GM12874 (cell line): ENCODE data around the gene NUBP2.

Experiments used
- TF ChIP-seq, protein P1 (sequence below): IDR thresholded peaks from 2 replicates; pipeline ENCODE4 v1.5.1; 2011; ENCODE audit warnings: low read depth, mild to moderate bottlenecking, control low read depth, low read length, moderate library complexity; ENCODE audit not compliant: insufficient read depth

Gene NUBP2

DNA sequence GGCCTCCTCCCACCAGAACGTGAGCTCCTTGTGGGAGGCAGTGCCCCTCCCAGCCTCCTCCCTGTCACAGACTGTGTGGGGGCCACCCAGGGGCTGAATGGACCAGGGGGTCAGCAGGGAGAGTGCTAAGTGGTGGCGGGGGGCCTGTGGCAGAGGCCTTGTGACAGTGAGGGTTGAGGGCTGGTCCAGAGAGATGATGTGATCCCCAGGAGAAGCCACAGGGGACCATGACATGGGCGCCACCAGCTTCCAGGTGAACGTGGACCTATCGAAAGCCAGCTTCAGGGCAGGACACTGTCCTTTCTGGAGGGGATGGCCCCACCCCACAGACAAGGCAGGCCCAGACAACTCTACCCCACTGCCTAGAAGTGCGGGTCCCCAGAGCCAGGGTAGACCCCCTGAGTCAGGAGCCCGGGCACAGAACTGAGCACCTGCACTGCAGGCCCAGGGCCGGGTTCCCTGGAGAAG, 3.5 kb upstream of the NUBP2 start:
- TF ChIP-seq, protein P1, sequence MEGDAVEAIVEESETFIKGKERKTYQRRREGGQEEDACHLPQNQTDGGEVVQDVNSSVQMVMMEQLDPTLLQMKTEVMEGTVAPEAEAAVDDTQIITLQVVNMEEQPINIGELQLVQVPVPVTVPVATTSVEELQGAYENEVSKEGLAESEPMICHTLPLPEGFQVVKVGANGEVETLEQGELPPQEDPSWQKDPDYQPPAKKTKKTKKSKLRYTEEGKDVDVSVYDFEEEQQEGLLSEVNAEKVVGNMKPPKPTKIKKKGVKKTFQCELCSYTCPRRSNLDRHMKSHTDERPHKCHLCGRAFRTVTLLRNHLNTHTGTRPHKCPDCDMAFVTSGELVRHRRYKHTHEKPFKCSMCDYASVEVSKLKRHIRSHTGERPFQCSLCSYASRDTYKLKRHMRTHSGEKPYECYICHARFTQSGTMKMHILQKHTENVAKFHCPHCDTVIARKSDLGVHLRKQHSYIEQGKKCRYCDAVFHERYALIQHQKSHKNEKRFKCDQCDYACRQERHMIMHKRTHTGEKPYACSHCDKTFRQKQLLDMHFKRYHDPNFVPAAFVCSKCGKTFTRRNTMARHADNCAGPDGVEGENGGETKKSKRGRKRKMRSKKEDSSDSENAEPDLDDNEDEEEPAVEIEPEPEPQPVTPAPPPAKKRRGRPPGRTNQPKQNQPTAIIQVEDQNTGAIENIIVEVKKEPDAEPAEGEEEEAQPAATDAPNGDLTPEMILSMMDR: no peak

DNA sequence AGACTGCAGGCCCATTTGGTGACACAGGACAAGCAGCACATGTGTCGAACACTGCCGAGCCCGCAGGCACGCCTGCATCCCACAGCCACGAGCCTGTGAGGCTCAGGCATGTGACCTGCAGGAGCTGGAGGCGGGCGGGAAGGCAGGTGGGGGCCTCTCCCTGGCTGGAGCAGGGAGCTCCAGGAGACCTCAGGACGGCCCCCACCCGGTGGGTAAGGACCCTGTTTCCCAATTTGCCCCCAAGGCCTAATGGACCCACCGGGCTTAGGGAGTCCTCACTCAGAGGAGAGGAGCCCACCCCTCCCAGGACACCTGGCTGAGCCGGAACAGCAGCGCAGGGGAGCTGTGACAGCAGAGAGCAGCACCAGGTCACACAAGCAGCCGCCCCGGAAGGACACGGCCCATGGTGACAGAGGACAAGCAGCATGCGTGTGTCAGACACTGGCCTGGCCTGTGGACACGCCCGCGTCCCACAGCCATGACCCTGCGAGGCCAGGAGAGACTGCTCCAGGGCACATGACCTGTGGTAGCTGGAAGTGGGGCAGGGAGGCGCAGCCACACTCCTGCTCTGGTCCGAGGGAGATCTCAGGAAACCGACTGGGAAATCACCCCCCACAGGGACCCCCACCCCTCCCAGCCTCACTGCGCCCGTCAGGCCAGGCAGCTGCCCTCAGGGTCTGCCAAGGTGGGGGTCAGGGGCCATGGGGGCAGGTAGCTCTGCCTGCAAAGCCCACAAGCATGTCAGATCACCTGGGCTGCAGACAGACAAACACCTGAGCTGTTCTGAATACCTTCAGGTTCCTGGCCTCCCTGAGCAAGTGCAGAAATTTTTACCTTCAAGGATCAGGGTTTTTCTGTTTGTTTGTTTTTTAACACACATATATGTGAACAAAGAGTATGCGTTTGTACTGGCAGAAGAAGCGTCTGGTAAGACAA, 2.8 kb upstream of the NUBP2 start:
- TF ChIP-seq, protein P1: no peak

DNA sequence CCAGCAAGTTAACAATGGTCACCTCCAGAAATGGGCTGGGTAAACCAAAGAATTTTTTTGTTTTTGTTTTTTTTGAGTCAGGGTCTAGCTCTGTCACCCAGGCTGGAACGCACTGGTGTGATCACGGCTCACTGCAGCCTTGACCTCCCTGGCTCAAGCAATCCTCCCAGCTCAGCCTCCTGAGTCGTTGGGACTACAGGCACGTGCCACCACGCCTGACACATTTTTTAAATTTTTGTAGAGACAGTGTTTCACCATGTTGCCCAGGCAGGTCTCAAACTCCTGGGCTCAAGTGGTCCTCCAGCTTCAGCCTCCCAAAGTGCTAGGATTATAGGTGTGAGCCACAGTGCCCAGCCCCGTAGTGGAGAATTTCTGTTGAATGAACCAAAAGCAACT, 2.1 kb upstream of the NUBP2 start:
- TF ChIP-seq, protein P1: no peak

DNA sequence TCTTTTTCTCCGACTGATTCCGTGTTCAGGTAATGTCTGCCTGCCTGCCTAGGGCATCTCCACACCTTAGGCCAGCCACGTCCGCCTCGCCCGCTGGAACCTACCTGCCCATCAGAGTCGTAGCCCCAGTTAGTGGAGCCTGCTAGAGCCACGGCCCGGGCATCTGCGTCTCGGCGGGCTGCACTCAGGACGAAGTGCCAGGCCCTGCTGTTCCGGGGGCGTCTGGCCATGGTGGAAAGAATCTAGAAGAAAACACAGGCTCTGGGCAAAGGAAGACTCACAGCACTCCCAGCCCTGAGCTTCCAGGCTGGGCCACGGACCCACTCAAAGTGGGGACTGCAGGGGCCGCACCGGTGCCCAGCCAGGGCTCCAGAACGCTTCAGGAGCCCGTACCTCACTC, 1.5 kb upstream of the NUBP2 start:
- TF ChIP-seq, protein P1: no peak

DNA sequence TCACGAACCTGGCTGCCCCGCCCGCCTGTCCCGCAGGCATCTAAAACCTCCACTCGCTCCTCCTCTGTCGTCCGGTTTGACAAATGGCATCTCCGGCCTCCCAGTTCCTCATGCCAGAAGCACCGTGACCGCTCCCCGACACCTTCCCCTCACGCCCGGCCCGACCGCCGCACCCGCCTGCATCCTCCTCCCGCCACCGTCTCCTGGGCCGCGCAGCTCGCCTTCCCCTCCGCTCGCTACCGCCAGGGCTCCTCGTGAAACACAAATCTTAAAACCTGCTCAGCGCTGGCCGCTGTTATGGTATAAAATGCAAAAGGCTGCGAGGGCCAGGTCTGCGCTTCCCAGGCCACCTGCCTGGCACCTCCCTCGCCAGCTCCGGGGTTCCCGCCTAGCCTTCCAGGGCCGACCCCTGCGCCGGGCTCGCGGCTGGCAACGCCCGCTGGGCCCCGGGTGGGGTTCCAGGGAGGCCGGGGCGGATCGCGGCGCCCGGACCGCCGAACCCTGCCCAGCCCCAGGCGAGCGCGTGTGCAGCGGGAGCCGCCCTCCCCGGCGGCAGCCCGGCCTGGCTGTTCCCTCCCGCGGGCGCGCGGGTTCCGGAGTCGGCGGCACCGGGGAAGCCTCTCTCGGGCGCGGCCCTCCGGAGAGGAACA, 877 bp upstream of the NUBP2 start:
- TF ChIP-seq, protein P1: no peak

DNA sequence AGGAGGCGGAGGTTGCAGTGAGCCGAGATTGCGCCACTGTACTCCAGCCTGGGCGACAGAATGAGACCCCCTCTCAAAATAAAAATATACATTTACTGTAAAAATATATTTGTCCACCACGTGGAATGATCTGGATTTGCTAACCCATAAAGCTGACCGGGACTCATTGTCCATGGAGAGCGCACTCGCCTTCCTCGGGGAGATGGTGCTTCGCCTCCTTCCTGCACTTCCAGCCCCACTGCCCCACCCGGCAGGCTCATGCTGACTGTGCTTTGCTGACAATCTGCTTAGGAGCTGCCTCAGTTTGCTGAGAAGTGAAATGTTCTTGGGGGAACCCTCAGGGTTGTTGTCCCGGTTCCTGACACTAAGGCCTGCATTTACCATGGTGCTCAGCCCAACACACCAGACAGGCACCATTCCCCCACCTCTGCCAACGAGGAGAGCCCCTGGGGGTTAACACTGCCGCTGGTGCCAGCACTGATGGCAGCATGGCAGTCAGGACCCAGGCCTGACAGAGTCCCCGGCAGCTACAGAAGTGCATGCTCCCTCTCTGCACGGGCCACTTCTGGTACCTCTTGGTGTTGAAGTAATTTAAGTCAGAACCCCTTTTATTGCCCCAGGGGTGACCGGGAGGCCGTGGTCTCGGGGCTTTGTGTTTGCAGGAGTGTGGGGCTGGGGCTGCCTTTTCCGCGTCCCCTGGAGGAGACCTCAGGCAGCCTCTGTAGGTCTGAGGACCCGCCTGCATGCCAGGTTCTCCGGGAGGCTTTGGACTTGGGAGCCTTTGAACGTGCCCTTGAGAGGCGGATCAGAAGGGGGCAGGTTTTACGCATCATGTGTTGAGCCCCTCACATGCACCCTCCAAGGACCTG, 2.5 kb downstream of the NUBP2 start:
- TF ChIP-seq, protein P1: no peak

DNA sequence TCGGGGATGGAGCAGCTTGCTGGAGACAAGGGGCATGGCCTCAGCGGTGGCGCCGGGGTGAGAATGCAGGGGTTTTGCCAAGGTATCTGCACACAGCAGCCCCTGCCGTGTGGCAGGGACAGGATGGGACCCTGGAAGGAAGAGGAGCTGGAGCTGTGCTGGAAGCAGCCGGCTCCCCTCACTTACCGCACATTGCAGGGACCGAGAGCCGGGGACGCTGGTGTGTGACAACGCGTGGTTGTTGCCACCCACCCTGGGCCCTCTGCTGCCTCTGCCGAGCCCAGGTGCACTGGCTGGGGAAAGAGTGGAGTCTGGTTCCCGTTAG, 3.0 kb downstream of the NUBP2 start:
- TF ChIP-seq, protein P1: no peak
